ENCODE results near the gene RCOR1. TPM values are rescaled to one million over a fixed set of nuclear protein-coding genes. Genes with fewer than 3 reads are reported as not detected.
"Not testable (repeated sequence)": the region's sequence is repeated elsewhere in the genome, so short reads cannot be mapped to it uniquely, and the experiment has no call there.

Gene RCOR1
- total and polyA plus RNA-seq, 11 donors: 2.7 to 20.9 (median 12.1) TPM

DNA sequence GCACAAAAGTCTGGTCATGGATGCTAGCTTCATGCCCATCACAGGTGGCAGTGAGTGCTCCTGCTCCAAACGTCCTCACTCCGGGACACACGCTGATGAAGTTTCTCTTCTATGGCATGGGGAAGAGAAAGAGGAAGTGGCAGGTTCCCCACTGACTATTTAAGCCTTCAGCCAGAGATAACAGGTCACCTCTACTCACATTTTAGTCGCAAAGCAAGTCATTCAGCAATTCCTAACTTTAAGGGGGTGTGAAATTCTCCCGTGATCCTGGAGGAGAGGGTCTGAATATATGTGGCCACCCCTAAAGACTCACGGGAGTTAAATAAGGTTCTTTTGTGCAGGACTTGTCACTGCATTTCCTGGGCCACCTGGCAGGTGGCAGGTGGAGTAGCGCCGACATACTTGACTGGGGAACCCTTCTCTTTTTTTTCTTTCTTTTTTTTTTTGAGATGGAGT lies 18.8 kb upstream of the RCOR1 start:
- Histone ChIP-seq H3K4me3 (no peak overlapping the region), H3K27me3 (peaks cover 0 to 13% (median 0%) of the 10 kb centered on the region in 9 donors), H3K4me1 (peaks cover 0 to 7% (median 0%) of the 10 kb centered on the region in 12 donors), H3K27ac (no peak overlapping the region), H3K9me3 (no peaks in the 10 kb centered on the region), H3K36me3 (no peaks in the 10 kb centered on the region)
- ATAC-seq (no peak), DNase-seq (no peak)
- intact Hi-C loops (cut with DNase I): no loop called here
- TF ChIP-seq POLR2A (IDR thresholded peaks at IDR 0.05): no peak
- TF ChIP-seq, protein P1, sequence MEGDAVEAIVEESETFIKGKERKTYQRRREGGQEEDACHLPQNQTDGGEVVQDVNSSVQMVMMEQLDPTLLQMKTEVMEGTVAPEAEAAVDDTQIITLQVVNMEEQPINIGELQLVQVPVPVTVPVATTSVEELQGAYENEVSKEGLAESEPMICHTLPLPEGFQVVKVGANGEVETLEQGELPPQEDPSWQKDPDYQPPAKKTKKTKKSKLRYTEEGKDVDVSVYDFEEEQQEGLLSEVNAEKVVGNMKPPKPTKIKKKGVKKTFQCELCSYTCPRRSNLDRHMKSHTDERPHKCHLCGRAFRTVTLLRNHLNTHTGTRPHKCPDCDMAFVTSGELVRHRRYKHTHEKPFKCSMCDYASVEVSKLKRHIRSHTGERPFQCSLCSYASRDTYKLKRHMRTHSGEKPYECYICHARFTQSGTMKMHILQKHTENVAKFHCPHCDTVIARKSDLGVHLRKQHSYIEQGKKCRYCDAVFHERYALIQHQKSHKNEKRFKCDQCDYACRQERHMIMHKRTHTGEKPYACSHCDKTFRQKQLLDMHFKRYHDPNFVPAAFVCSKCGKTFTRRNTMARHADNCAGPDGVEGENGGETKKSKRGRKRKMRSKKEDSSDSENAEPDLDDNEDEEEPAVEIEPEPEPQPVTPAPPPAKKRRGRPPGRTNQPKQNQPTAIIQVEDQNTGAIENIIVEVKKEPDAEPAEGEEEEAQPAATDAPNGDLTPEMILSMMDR (IDR thresholded peaks at IDR 0.05): no peak
- 47 to 59% (median 52%) methylated on average over 8 of the region's 8 CpGs for WGBS, 4 donors

DNA sequence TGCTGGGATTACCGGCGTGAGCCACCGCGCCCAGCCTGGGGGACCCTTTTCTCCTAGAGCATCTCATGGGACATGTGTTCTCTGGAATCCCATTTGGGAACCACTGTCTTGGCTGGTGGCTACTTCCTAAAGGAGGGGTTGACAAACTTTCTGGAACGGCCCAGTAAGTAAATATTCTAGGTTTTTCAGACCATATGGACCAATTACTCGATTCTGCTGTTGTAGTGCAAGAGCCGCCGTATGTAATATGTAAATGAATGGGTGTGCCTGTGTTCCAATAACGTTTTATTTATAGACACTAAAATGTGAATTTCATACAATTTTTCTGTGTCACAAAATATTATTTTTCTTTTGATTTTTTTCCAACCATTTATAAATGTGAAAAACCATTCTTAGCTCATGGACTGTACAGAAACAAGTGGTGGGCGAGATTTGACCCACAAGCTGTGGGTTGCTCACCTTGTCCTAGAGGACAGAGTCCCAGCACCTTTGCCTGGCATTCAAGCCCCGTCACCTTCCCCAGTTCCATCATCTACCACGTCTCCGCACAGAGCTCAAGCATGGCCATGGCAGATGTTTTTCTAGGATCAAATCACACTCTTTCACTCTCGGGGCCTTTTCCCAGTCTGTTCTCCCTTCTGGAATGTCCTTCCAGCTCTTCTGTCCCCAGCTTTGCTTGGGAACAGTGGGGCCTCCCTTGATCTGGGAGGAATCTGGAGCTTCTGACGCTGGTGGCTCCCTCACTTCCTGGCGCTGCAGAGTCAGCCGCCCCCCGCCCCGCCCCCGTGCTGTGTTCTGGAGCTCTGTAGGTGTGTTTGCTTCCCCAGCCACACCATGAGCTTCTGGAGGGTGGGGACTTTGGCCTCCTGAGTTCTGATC lies 17.9 kb upstream of the RCOR1 start:
- H3K9me3 ChIP-seq: no peaks in the 10 kb centered on the region
- H3K4me3 ChIP-seq: no peak overlapping the region
- no peak overlapping the region for H3K27ac ChIP-seq
- no peak for TF ChIP-seq POLR2A (IDR thresholded peaks at IDR 0.05)
- 74 to 78% (median 76%) methylated on average over 19 to 20 of the region's 20 CpGs for WGBS, 4 donors
- H3K36me3 ChIP-seq: no peaks in the 10 kb centered on the region
- ATAC-seq (no peak), DNase-seq (no peak)
- peaks cover 0 to 11% (median 0%) of the 10 kb centered on the region in 12 donors for H3K4me1 ChIP-seq
- intact Hi-C loops (cut with DNase I): no loop called here
- H3K27me3 ChIP-seq: peaks cover 0 to 13% (median 0%) of the 10 kb centered on the region in 9 donors

DNA sequence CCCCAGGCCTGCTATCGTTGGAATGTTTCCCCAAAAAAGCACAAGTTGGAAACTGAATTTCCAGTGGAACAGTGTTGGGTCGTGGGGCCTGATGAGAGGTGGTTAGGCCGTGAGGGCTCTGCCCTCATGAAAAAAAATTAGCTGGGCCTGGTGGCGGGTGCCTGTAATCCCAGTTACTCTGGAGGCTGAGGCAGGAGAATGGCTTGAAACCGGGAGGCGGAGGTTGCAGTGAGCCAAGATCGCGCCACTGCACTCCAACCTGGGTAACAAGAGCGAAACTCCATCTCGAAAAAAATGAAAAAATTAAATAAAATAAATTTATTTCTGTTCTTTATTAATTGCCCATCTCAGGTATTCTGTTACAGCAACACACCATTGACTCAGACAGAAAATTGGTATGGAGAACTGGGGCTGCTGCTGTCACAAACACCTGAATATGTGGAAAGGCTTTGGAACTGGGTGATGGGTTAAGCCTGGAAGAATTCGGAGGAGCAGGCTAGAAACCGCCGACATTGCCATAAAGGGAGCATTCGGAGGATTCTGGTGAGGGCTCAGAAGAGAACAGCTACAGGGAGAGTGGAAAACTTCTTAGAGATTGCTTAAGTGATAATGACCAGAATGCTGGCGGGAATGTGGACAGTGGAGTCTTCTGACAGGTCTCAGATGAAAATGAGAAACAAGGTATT lies 17.1 kb upstream of the RCOR1 start:
- H3K27me3 ChIP-seq: peaks cover 0 to 13% (median 0%) of the 10 kb centered on the region in 9 donors
- H3K9me3 ChIP-seq: no peaks in the 10 kb centered on the region
- H3K27ac ChIP-seq: no peak overlapping the region
- DNase-seq (no peak), ATAC-seq (no peak)
- no peaks in the 10 kb centered on the region for H3K36me3 ChIP-seq
- TF ChIP-seq, protein P1 (IDR thresholded peaks at IDR 0.05): no peak
- TF ChIP-seq POLR2A (IDR thresholded peaks at IDR 0.05): no peak
- intact Hi-C loops (cut with DNase I): no loop called here
- no peak overlapping the region for H3K4me3 ChIP-seq
- H3K4me1 ChIP-seq: peaks cover 0 to 19% (median 0%) of the 10 kb centered on the region in 12 donors
- 86 to 90% (median 88%) methylated on average over 15 of the region's 15 CpGs for WGBS, 4 donors

DNA sequence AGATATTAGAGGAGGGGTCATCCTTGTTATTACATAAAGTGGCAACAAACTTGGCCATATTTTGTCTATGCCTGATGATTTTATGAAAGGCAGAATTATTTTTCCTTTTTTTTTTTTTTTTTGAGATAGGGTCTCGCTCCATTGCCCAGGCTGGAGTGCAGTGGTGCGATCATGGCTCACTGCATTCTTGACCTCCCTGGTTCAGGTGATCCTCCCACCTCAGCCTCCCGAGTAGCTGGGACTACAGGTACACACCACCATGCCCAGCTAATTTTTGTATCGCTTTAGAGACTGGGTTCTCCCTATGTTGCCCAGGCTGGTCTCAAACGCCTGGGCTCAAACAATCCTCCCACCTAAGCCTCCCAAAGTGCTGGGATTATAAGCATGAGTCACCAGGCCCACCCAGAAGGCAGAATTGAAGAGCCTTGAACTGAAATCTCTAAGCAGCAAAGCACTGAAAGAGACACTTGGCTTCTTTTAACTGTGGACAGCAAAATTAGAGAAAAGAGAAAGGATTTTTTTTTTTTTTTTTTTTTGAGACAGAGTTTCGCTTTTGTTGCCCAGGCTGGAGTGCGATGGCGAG lies 16.5 kb upstream of the RCOR1 start:
- Histone ChIP-seq H3K4me1 (peaks cover 0 to 19% (median 0%) of the 10 kb centered on the region in 12 donors), H3K27me3 (peaks cover 0 to 13% (median 0%) of the 10 kb centered on the region in 9 donors)
- H3K4me3 ChIP-seq; H3K27ac ChIP-seq; intact Hi-C loops (cut with DNase I); H3K36me3 ChIP-seq; ATAC-seq; DNase-seq; H3K9me3 ChIP-seq: not testable (repeated sequence)
- WGBS, 4 donors: 92 to 96% (median 94%) methylated on average over 8 of the region's 8 CpGs

DNA sequence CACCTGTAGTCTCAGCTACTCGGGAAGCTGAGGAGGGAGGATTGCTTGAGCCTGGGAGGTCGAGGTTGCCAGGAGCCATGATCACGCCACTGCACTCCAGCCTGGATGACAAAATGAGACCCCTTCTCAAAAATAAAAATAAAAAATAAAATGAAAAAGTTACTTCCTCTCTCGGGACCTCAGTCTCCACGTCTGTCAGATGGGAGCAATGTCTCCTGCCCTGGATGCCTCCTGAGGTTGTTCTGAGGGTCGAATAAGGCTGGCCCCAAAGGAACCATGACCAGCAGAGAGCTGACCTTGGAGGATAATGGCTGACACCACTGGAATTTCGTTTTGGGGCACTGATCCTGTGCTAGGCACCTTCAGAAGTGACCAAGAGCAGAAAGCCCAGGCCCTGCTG lies 13.6 kb upstream of the RCOR1 start:
- DNase-seq: no peak
- Histone ChIP-seq H3K9me3 (no peaks in the 10 kb centered on the region), H3K27ac (no peak overlapping the region), H3K4me3 (no peak overlapping the region), H3K27me3 (peaks cover 0 to 17% (median 0%) of the 10 kb centered on the region in 9 donors), H3K36me3 (no peaks in the 10 kb centered on the region), H3K4me1 (peaks cover 0 to 12% (median 0%) of the 10 kb centered on the region in 12 donors)
- intact Hi-C loops (cut with DNase I): no loop called here
- no peak for ATAC-seq
- TF ChIP-seq, protein P1 (IDR thresholded peaks at IDR 0.05): no peak
- WGBS, 4 donors: 81 to 83% (median 82%) methylated on average over 7 of the region's 7 CpGs

Measured in heart left ventricle (tissue), 16 donors.